GM18511 (cell line): ENCODE results near the gene USP10.

Experiments
- ATAC-seq: cut with Tn5 transposase; IDR thresholded peaks from one replicate; pipeline ENCODE4 v1.9.1; 2021; ENCODE audit warnings: mild to moderate bottlenecking, moderate library complexity; ENCODE audit not compliant: unreplicated experiment

USP10 gene

DNA sequence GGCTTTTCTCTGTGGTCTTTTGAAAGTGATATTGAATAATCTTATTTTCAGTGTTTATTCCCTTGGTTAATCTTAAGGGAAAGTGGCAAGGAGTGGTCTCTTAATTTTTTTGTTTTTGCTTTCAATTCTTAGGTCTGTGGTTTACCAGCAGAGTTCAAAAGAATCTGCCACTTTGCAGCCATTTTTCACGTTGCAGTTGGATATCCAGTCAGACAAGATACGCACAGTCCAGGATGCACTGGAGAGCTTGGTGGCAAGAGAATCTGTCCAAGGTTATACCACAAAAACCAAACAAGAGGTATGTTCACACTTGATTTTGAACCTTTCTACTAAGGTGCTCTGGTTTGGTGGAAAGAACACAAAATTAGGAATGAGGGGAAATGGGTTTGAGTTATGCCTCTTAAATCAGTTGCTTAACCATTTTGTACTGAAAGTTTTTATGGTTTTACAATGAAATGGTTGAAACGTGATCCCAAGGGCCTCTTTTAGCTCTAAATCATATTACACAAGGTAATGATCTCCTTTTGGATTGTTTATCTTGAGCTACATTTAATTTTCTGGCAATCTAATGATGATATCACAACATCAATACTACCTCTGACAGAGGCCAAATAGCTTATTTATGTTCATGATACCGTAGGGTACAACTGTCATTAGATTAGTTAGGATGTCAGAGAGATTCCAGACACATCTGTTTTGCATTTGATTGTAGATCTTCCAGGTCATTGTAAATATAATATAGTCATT, 68.4 kb downstream of the USP10 start:
- ATAC-seq: no peak

- no peak for ATAC-seq
Observed at GRCh38 chr16:84768808-84769197, 69.0 kb downstream of the USP10 start.

DNA sequence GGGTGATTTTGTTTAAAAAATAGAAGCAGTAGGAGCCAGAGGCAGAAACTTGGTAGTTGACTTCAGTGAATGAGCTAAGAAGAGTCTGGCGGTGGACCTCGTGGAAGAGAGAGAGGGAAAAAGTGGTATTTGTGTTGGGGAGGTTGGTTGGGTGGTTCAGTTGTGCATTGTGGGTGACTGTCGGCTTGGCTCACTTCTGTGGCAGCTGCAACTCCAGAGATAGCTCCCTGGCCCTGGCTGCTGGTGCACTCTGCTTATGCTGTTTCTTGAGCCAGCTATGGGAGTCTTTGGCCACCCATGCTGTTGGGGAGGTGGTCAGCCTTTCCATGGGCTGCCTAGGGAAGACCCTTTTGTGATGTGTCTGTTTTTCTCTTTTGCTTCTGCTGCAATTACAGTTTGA, 69.6 kb downstream of the USP10 start:
- no peak for ATAC-seq

- no peak for ATAC-seq
Observed at GRCh38 chr16:84773312-84773711, 73.5 kb downstream of the USP10 start.

GRCh38 chr16:84774810-84775209, 75.0 kb downstream of the USP10 start:
- no peak for ATAC-seq

DNA sequence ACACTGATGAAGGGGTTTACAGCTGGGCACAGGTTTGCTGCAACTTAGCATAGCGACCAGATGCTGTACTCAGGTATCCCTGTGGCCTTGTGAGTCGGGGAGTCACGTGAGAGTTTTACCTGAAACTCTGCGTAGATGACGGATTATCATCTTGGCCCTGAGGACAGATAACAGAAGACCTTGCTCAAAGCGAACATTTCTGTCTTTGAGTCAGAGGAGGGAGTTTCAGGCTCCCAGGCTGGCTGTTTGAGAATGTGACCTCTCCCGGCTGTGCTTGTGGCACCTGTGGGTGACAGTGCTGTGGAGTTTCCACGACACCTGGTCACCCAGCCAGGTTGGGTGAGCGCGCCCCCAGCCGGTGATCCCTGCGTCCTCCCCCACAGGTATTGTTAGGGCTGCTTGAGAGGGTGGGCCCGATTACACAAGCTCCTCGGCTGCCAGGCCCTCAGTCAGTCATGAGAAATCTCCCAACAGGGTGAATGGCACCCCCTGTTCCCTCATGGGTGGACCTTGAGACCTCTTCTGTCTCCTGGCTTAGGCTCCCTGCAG, 75.5 kb downstream of the USP10 start:
- no peak for ATAC-seq

DNA sequence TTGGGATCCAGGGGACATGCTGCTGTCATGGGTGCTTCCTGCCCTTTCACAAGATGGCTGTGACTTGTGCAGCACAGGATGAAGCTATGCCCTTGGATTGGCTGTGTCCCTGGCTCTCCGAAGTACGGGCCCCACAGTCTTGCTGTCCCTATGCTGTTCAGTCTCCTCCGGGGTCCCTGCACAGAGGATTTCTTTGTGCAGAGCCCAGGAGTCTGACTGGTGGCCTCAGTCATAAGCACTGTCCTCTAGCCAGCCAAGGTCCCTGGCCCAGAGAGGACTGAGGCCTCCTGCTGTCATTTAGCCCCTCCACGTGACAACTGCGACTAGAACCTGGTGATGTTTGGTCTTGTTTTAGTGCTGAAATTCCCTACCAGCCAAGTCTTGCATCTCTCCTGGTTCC, 77.6 kb downstream of the USP10 start:
- ATAC-seq: no peak

GRCh38 chr16:84778720-84779119, 78.9 kb downstream of the USP10 start:
- no peak for ATAC-seq

- no peak for ATAC-seq
Observed at GRCh38 chr16:84780063-84780462, 80.3 kb downstream of the USP10 start.

DNA sequence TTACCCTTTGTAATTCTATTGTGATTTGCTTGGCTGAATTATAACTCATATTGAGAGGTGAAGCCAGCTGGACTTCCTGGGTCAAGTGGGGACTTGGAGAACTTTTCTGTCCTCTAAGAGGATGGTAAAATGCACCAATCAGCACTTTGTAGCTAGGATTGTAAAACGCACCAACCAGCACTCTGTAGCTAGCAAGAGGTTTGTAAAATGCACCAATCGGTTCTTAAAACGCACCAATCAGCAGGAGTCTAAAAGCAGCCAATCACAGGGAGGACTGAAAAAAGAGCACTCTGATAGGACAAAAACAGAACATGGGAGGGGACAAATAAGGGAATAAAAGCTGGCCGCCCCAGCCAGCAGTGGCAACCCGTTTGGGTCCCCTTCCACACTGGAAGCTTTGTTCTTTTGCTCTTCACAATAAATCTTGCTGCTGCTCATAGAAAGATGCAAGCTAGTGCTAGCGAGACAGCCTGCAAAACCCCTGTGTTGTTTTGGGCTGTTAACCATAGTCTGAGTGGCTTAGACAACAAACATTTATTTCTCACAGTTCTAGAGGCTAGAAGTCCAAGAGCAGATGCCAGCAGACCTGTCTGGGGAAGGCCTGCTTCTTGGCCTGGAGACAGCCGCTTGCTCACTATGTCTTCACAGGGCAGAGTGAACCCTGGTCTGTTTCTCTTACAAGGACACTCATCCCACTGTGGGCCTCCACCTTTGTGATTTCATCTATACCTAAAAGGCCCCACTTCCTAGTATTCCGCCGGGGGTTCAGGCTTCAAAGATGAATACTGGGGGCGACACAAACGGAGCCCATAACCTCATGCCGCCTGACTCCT, 81.0 kb downstream of the USP10 start:
- no peak for ATAC-seq

- ATAC-seq: no peak
Observed at GRCh38 chr16:84782846-84783245, 83.0 kb downstream of the USP10 start.

DNA sequence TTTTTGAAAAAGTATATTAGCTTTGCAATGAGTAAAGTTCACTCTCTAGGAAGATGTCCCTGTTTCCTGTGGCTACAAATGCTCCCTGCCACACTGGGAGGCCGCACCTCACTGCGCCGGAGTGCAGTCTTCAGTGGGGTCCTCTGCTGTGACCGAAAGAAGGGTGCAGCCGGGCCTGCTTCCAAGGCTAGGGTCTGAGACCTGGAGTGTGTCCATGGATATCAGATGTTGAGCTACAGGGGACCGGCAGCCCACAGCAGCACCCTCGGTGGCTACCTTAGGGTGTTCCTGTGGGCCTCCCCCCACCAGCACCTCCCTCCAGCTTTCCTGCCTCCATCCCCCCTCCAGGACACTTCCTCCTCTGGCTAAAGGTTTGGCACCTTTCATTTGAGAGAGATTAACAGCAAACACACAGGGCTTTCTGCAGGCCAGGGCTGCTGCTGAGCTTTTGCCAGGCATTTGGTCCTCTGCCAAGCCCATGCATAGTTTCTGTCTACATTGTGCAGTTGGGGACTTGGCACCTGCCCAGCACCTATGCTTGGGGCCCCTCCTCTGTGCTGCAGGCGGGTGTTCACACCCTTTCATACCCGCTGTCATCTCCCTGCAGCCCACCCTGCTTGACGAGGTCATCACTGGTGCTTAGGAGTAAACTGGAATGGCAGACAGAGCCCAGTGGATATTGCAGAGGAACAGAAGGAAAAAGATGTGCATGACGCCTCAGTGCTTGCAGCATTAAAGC, 86.2 kb downstream of the USP10 start:
- no peak for ATAC-seq

DNA sequence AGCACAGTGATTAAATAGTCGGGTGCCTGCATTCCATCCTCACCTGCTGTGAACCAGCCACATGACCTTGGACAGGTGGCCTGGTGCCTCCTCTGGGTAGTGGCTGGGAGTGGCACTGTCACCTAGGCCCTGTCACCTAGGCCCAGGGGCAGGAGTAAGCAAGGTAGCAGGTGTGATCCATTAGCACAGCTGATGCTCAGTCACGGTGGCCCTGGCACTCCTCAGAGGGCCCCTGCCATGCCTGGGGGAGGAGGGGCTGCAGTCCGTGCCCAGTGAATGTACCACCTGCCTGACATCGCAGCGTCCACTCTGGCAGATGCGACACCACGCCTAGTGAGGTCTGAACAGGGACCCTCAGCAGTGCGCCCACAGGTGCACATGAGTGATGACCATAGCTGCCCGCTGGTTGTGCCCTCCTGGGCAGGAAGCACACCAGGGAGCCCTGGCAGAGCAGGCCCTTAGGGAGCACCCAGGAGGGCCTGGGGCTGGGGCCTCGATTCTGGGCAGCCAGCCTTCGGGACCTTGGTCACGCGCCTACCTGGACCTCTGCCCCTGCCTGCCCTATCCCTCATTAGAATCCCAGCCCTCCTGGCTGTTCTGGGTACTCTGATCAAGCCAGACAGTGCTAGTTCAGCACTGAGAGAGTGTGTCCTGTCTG, 86.9 kb downstream of the USP10 start:
- no peak for ATAC-seq

DNA sequence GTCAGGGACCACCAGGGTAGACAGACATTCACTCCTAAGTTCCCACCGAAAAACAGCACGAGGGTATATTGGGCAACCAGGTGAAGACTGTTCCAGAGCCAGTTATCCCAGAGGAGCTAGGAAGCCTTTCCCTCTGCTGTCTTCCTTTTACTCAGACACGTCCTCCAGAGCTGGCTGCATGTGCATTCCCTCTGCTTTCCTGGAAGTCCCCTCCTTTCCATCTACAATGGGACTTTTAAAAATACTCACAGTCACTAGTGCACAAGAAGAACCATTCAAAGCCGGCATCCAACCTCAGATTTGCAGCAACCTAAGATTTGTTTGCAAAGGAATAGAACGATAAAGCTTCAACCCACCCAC, 87.4 kb downstream of the USP10 start:
- ATAC-seq: no peak

DNA sequence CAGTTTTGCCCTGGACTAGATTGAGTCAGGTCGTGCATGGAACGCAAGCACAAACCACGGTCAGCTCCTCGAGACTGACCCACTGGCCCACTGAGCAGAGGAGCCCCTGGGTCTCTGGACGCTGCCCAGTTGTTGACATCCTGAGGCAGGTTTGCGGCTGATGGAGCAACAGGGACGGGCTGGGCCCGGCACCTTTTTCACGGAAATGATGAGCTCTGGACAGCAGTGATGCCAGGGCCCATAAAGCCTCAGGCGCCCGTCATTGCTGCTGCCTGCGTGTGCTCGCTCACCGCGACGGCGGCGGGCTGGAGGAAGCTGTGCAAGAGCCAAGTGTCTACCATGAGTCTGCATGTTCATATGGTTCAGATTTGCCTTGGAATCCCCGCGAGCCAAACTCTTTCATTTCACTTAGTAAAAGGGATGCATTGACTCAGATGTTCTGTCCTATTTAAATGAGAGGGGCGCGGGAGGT, 89.2 kb downstream of the USP10 start:
- ATAC-seq: no peak

DNA sequence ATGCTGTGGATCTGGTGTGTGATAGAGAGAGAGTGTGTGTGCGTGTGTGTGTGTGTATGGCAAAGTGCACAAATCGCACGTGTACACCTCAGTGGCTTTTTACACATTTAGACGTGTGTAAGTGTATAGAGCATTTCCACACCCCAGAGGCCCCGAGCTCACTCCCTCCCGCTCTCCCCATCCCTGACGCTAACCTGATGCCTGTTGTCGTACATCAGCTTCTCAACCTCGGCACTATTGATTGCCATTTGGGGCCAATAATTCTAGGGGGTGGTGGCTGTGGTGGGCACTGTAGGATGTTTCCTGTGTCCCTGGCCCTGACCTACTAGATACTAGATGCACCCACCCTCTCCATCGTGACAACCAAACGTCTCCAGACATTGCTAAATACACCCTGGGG, 89.6 kb downstream of the USP10 start:
- ATAC-seq: no peak

- no peak for ATAC-seq
Observed at GRCh38 chr16:84790301-84790700, 90.5 kb downstream of the USP10 start.

- no peak for ATAC-seq
Observed at GRCh38 chr16:84791088-84791487, 91.3 kb downstream of the USP10 start.

GRCh38 chr16:84791501-84791900, 91.7 kb downstream of the USP10 start:
- ATAC-seq: no peak

DNA sequence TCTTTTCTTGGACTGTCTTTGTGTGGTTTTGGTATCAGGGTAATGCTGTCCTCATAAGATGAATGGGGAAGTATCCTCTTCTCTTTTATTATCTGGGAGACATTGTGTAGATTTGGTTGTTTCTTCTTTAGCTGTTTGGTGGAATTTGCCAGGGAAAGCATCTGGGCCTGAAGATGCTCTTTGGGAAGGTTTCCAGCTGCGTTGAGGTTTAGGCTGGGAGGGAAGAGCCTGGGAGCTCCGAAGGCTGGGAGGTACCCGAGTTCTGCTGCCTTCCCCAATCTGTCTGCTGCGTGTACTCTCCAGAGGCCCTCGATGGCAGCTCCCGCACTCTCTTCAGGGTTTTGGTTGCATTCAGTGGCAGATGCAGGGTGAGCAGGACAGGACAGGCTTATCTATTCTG, 94.4 kb downstream of the USP10 start:
- ATAC-seq: no peak

- no peak for ATAC-seq
Observed at GRCh38 chr16:84794626-84795025, 94.8 kb downstream of the USP10 start.
